T-helper 1 cell treated with Interleukin-12 subunit alpha and Interleukin-12 subunit beta and Interleukin-4 antibody, amounts not matched to agents 30 μg/mL and 1 μg/mL, for 36 hours (primary cell): ENCODE data around the gene EPB42.
"Not testable (repeated sequence)": the region's sequence is repeated elsewhere in the genome, so short reads cannot be mapped to it uniquely, and the experiment has no call there.

Experiments
- H3K27ac Mint-ChIP-seq: one replicate; pipeline ENCODE4 v1.8.0; 2021; ENCODE audit warnings: mild to moderate bottlenecking, mixed read lengths
- H3K27me3 Mint-ChIP-seq: one replicate; pipeline ENCODE4 v1.8.0; 2021; ENCODE audit warnings: low read depth, mixed read lengths
- H3K36me3 Mint-ChIP-seq: one replicate; pipeline ENCODE4 v1.8.0; 2021; ENCODE audit warnings: low read depth, mixed read lengths
- H3K4me1 Mint-ChIP-seq: one replicate; pipeline ENCODE4 v1.8.0; 2021; ENCODE audit warnings: low read depth, mixed read lengths
- H3K4me3 Mint-ChIP-seq: one replicate; pipeline ENCODE4 v1.8.0; 2021; ENCODE audit warnings: mild to moderate bottlenecking, moderate library complexity, mixed read lengths
- H3K9me3 Mint-ChIP-seq: one replicate; pipeline ENCODE4 v1.8.0; 2021; ENCODE audit warnings: mixed read lengths

Gene EPB42

DNA sequence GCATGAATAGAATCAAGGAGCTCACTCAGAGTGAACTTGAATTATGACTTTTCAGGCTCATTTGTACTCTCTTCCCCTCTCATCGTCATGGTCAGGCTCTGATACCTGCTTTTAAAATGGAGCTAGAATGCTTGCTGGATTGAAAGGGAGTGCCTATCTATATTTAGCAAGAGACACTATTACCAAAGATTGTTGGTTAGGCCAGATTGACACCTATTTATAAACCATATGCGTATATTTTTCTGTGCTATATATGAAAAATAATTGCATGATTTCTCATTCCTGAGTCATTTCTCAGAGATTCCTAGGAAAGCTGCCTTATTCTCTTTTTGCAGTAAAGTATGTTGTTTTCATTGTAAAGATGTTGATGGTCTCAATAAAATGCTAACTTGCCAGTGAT lies 26.0 kb downstream of the EPB42 start:
- Mint-ChIP-seq H3K36me3 (peaks cover 49% of the 10 kb centered on the region), H3K27ac (no peak overlapping the region), H3K9me3 (no peaks in the 10 kb centered on the region), H3K4me1 (peaks cover 4% of the 10 kb centered on the region), H3K4me3 (no peak overlapping the region), H3K27me3 (no peaks in the 10 kb centered on the region)

DNA sequence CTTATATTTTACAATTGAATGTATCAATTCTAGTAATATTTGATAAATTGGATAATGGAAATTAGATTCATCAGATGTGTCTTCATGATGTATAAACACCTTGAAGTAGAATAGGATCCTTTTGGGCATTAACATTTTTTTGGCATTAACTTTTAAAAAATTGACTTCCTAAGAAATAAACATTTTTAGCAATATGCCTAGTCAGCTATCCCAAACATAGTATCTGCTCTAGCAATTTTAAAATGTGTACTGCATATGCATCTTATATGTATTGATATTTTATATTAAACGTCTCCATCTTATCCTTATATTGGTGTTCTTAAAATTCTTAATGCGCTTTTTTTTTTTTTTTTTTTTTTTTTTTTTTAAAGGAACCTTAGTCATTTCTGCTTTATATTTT lies 27.1 kb downstream of the EPB42 start:
- Mint-ChIP-seq H3K27ac (no peak overlapping the region), H3K9me3 (no peaks in the 10 kb centered on the region), H3K4me3 (no peak overlapping the region), H3K27me3 (no peaks in the 10 kb centered on the region), H3K36me3 (peaks cover 54% of the 10 kb centered on the region), H3K4me1 (peaks cover 6% of the 10 kb centered on the region)

DNA sequence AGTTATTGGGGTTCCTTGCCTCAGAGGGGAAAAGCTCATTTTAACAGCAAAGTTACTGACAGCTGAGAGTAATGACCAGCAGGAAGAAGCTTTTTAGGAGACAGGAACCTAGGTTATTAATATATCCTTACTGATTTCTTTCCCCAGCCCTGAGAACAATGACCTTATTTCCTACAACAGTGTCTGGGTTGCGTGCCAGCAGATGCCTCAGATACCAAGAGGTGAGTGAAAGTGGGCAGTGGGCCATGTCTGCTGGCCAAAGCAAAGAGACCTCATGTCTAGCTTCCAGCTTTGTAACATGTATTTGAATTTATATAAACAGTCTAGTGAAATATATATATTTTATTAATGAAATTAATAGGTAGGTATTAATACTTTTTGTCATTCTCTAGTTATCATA lies 30.6 kb downstream of the EPB42 start:
- H3K9me3 Mint-ChIP-seq: no peaks in the 10 kb centered on the region
- H3K27me3 Mint-ChIP-seq: no peaks in the 10 kb centered on the region
- H3K4me1 Mint-ChIP-seq: peaks cover 18% of the 10 kb centered on the region
- H3K4me3 Mint-ChIP-seq: no peak overlapping the region
- peaks cover 36% of the 10 kb centered on the region for H3K36me3 Mint-ChIP-seq
- H3K27ac Mint-ChIP-seq: no peak overlapping the region

DNA sequence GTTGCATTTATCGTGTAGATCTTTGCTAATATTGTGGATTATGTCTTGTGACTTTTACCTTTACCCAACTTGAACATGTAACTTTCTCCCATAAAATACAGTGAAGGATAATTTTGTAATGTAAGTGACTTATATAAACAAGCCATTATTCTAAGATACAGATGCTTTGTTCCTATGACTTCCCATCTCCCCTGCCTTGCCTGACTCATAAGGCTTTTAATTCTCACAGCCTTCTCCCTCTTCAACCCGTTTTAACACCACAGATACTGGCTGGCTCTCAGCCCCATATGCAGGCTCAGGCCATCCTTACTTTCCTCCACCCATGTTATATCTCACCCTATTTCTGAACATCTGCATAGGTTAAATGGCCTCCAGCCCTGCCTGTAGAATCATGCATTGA lies 31.5 kb downstream of the EPB42 start:
- Mint-ChIP-seq H3K4me1 (peaks cover 20% of the 10 kb centered on the region), H3K9me3 (no peaks in the 10 kb centered on the region), H3K27ac (no peak overlapping the region), H3K27me3 (no peaks in the 10 kb centered on the region), H3K4me3 (no peak overlapping the region), H3K36me3 (peaks cover 29% of the 10 kb centered on the region)

DNA sequence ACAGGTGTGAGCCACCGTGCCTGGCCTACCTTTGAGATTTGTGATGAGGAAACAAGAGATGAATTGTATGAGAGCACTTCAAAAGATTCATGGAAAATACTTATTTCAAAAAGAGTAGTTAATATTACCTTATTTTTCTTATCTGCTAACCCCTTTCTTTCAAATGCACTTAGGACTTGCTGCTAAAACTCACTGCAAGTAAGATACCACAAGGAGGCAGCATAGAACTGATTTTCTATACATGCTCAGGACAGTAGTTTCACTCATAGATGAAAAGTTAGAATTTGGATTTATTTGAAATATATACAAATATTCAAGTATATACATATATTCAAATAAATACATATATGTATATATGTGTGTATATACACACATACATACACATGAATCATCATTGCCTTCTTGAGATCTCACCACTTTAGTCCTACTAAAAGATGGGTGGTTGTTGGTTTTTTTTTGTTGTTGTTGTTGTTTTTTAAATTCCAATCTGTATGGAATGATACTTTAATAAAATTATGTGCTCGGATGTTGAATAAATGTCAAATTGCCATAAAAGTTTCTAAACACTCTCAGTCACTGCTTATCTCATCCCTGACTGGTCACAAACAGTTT lies 33.2 kb downstream of the EPB42 start:
- Mint-ChIP-seq H3K4me1 (peaks cover 20% of the 10 kb centered on the region), H3K27ac (no peak overlapping the region), H3K4me3 (peak overlapping the region; percentile 40), H3K36me3 (peaks cover 33% of the 10 kb centered on the region), H3K9me3 (no peaks in the 10 kb centered on the region), H3K27me3 (no peaks in the 10 kb centered on the region)

DNA sequence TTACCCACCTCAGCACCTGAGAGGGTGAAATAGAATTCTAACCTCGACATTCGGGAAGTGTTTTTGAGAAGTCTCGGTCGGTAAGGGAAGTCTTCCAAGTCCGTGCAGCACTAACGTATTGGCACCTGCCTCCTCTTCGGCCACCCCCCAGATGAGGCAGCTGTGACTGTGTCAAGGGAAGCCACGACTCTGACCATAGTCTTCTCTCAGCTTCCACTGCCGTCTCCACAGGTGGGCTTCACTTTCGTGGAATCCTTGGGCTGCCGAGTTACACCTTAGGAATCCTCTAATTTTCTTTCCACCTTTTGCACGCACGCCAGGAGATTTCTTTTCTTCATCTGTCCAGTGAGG lies 34.8 kb downstream of the EPB42 start:
- H3K27ac Mint-ChIP-seq: peak overlapping the region; percentile 95
- H3K4me1 Mint-ChIP-seq: peaks cover 20% of the 10 kb centered on the region
- peak overlapping the region; percentile 95 for H3K4me3 Mint-ChIP-seq
- H3K36me3 Mint-ChIP-seq: peaks cover 31% of the 10 kb centered on the region
- no peaks in the 10 kb centered on the region for H3K9me3 Mint-ChIP-seq
- no peaks in the 10 kb centered on the region for H3K27me3 Mint-ChIP-seq

DNA sequence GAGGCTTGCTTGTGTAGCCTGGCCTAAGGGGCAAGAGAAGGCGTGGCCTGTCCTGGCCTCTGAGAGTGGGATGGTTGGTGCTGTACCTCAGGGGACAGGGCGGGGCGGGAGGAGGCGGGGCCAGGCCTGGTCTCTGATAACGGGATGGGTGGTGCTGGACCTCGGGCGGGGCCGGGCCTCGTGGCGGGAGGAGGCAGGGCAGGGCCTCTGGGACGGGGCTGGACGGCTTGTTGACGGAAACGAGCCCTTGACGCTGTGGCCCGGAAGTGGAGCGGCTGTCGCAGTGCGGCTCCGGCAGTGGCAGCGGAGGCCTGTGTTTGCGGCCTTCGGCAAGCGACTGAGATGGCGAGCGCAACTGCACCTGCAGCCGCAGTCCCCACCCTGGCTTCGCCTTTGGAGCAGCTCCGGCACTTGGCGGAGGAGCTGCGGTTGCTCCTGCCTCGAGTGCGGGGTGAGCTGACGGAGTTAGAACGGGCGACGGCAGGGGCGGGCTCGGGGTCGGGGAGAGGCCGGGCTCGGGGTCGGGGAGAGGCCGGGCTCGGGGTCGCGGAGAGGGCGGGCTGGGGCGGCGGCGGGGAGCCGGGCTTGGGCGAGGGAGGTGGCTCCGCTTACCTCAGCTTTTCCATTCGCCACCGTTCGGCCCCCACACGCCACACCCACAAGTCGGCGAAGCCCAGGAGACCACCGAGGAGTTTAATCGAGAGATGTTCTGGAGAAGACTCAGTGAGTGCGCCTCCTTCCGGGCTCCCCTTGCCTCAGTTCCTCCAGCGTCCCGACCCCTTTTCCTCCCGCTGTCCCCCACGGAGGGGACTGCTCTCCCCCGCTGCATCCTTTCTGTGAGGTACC lies 35.4 kb downstream of the EPB42 start, which contains the start of gene CCNDBP1:
CCNDBP1 (plus strand) TSS at position 247 of the 846 bp plus-strand sequence; CDS start at position 343, 96 bp downstream.
- Mint-ChIP-seq H3K27ac (peak within 1 kb of the TSS; percentile 95), H3K9me3 (no peaks in the 10 kb centered on the region), H3K4me1 (peaks cover 20% of the 10 kb centered on the region), H3K4me3 (peak within 1 kb of the TSS; percentile 95), H3K36me3 (peaks cover 27% of the 10 kb centered on the region), H3K27me3 (no peaks in the 10 kb centered on the region)

DNA sequence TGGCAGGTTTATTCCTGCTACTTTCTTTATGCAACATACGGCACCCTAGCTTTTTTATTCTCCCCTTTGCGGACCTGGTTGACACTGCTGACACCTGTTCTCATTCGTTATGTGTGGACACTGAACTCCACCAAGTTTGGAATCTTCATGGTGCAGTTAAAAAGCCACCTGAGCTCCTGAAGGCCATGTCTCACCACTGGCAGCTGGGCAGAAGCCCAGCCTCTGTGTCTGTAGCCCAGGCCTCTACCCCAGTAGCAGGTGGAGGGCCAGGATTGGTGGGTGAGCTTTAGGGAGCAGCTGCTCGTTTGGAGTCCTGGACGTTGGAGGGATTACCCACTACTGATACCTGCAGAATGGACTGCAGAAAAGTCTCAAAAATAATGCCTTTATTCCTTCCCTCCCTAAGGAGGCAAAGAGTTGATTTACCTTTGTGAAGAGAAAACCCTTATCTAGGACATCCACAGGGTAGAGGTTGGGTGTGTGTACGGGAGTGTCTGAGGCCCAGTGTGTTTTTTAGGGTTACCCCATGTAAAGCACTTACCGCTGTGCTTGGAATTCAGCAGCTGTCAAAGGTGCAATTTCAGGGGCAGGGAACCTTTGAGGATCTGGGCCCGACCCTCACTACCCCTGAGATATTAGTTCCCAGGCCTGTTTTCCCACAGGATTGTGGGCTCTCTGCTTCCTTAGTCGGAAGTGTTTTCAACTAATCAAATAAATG lies 36.3 kb downstream of the EPB42 start:
- Mint-ChIP-seq H3K27ac (peak overlapping the region; percentile 95), H3K4me1 (peaks cover 20% of the 10 kb centered on the region), H3K4me3 (peak overlapping the region; percentile 95), H3K27me3 (no peaks in the 10 kb centered on the region), H3K36me3 (peaks cover 32% of the 10 kb centered on the region), H3K9me3 (no peaks in the 10 kb centered on the region)

DNA sequence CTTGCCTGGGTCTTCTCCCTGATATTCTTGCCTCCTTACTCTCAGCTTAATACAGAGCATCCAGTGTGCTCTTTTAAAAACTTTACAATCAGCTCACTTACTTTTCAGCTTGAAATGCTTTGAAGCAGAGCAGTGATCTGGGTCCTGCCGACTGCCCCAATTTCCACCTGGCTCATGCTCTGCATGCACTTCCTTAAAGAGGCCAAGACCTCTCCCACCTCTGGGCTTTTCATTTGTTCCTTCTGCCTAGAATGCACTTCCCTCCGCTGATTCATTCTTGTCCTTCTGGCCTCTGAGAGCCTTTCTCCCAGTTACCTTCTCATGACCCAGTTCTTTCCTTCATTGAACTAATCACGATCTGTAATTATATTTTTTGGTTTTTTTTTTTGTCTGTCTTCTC lies 37.5 kb downstream of the EPB42 start:
- H3K4me1 Mint-ChIP-seq: peaks cover 14% of the 10 kb centered on the region
- no peak overlapping the region for H3K27ac Mint-ChIP-seq
- no peaks in the 10 kb centered on the region for H3K9me3 Mint-ChIP-seq
- no peak overlapping the region for H3K4me3 Mint-ChIP-seq
- H3K27me3 Mint-ChIP-seq: no peaks in the 10 kb centered on the region
- peaks cover 31% of the 10 kb centered on the region for H3K36me3 Mint-ChIP-seq

DNA sequence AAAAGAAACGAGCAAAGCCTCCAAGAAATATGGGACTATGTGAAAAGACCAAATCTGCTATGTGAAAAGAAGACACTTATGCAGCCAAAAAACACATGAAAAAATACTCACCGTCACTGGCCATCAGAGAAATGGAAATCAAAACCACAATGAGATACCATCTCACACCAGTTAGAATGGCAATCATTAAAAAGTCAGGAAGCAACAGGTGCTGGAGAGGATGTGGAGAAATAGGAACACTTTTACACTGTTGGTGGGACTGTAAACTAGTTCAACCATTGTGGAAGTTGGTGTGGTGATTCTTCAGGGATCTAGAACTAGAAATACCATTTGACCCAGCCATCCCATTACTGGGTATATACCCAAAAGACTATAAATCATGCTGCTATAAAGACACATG lies 43.7 kb downstream of the EPB42 start:
- H3K9me3 Mint-ChIP-seq, H3K27me3 Mint-ChIP-seq, H3K4me3 Mint-ChIP-seq, H3K27ac Mint-ChIP-seq, H3K4me1 Mint-ChIP-seq: not testable (repeated sequence)
- peaks cover 45% of the 10 kb centered on the region for H3K36me3 Mint-ChIP-seq

DNA sequence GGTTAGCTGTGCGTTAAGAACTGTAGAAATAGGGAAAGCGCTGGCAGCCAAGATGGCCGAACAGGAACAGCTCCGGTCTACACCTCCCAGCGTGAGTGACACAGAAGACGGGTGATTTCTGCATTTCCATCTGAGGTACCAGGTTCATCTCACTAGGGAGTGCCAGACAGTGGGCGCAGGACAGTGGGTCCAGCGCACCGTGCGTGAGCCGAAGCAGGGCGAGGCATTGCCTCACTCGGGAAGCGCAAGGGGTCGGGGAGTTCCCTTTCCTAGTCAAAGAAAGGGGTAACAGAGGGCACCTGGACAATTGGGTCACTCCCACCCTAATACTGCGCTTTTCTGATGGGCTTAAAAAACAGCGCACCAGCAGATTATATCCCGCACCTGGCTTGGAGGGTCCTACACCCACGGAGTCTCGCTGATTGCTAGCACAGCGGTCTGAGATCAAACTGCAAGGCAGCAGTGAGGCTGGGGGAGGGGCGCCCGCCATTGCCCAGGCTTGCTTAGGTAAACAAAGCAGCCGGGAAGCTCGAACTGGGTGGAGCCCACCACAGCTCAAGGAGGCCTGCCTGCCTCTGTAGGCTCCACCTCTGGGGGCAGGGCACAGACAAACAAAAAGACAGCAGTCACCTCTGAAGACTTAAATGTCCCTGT lies 45.0 kb downstream of the EPB42 start:
- peaks cover 41% of the 10 kb centered on the region for H3K36me3 Mint-ChIP-seq
- not testable (repeated sequence) for H3K4me3 Mint-ChIP-seq, H3K27me3 Mint-ChIP-seq, H3K27ac Mint-ChIP-seq, H3K4me1 Mint-ChIP-seq, H3K9me3 Mint-ChIP-seq

DNA sequence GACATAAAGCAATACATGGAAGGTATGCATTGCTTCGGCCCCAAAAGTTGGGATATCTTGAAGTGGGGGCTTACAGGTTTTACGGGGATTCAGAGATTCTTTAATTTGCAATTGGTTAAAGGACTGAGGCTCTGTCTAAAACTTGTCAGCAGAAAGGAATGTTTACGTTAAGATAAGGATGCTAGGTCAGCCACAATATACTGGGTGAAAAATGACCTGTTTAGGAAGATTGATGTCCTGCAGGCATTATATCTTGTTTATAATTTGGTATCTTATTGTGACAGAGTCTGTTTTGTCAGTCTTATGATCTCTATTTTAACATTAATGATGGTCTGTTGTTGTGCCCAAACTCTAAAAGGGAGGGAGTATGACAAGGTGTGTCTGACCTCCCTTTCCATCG lies 50.9 kb downstream of the EPB42 start:
- Mint-ChIP-seq H3K27ac (no peak overlapping the region), H3K4me3 (no peak overlapping the region), H3K4me1 (peaks cover 6% of the 10 kb centered on the region), H3K9me3 (no peaks in the 10 kb centered on the region), H3K36me3 (peaks cover 34% of the 10 kb centered on the region), H3K27me3 (no peaks in the 10 kb centered on the region)

DNA sequence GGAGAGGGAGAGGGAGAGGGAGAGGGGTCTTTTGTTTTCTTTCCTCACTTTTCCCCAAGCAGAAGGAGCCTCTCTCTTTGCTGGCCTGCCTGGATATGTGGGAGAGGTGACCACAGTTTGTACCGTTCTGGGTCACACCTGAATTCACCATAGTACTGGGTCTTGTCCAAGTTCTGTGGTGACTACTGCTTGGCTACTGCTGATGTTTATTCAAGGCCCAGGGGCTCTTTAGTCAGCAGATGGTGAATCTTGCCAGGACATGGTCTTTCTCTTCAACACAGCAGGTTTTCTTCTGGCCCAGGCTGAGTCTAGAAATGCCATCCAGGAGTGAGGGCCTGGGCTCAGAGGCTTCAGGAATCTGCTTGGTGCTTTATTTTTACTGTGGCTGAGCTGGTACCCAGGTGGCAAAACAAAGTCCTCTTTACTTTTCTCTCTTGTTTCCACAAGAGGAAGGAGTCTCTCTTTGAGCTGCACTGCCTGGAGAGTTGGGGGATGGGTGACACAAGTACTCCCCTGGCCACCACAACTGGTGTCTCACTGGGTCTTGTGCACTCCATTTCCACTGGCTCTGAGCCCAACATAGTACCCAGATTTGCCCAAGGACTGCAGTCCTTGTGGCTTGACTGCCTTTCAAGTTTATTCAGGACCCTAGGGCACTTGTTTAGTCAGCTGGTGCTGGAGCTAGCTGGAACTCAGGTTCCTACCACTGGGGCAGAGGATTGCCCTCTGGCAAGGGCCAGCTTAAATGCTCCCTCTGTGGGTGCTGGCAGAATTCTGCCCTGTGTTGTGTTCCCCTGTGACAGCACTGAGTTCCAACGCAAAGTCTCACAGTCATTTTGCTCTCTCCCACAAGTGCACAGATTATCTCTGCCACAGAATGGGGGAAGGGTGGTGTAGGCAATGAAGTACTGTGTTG lies 52.4 kb downstream of the EPB42 start:
- H3K9me3 Mint-ChIP-seq: no peaks in the 10 kb centered on the region
- peaks cover 6% of the 10 kb centered on the region for H3K4me1 Mint-ChIP-seq
- H3K4me3 Mint-ChIP-seq: no peak overlapping the region
- peaks cover 32% of the 10 kb centered on the region for H3K36me3 Mint-ChIP-seq
- no peak overlapping the region for H3K27ac Mint-ChIP-seq
- no peaks in the 10 kb centered on the region for H3K27me3 Mint-ChIP-seq

DNA sequence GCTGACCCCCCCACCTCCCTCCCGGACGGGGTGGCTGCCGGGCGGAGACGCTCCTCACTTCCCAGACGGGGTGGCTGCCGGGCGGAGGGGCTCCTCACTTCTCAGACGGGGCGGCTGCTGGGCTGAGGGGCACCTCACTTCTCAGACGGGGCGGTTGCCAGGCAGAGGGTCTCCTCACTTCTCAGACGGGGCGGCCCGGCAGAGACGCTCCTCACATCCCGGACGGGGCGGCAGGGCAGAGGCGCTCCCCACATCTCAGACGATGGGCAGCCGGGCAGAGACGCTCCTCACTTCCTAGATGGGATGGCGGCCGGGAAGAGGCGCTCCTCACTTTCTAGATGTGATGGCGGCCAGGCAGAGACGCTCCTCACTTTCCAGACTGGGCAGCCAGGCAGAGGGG lies 53.6 kb downstream of the EPB42 start:
- not testable (repeated sequence) for H3K9me3 Mint-ChIP-seq, H3K27me3 Mint-ChIP-seq, H3K4me3 Mint-ChIP-seq, H3K27ac Mint-ChIP-seq, H3K4me1 Mint-ChIP-seq
- peaks cover 27% of the 10 kb centered on the region for H3K36me3 Mint-ChIP-seq
